Lung microvascular endothelial cell (primary cell): ENCODE data around the gene PLAC8. TPM values are rescaled to one million over a fixed set of nuclear protein-coding genes. Genes with fewer than 3 reads are reported as not detected.
"Not testable (repeated sequence)": the region's sequence is repeated elsewhere in the genome, so short reads cannot be mapped to it uniquely, and the experiment has no call there.

Experiments
- DNase-seq, 2 donors: peaks; one replicate each; pipeline versions ENCODE4 v3.0.0 to v3.0.0-alpha.2; 2010; ENCODE audit warnings: low read depth in 2 of 2
- total RNA-seq: library from RNA; depleted of rRNA; stranded (reverse); fragments of >200 nt; gene quantifications from 2 replicates; pipeline ENCODE4 v1.2.1, GENCODE V29; 2014

PLAC8 gene
- total RNA-seq, 1 donor from 2014 or later = 0.20 TPM

DNA sequence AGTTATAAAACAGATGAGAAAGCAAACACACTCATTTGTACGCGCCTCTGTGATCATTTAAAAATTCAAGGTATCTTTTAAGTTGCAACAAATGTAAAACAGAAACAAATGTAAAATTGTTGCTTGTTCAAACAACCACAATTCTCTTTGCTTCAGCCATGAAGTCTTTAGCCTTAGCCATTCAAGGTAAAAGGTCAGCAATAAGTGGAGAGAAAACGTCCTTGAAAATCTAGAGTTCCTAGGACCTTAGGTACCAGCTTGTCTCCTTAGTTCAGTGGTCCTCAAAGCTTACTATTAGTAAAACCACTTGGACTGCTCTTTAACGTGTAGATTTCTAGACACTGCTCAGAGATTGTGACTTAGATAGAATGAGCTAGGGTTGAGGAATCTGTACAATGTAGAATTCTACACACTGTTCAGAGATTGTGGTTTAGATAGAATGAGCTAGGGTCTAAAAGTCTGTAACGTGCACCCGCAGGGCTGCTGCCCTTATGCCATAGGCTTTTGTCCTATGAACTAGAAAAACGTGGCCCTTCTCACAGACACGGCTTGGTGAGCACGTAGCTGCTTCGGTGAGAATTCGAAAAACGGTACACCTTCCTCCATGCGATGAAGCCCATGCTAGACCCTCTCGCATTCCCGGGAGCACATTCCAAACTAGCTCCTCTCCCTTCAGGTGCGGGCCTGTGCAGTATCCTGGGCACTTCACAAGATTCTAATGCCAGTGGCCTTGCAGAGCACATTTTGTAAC lies 1.7 kb downstream of the PLAC8 start:
- DNase-seq = no peak

DNA sequence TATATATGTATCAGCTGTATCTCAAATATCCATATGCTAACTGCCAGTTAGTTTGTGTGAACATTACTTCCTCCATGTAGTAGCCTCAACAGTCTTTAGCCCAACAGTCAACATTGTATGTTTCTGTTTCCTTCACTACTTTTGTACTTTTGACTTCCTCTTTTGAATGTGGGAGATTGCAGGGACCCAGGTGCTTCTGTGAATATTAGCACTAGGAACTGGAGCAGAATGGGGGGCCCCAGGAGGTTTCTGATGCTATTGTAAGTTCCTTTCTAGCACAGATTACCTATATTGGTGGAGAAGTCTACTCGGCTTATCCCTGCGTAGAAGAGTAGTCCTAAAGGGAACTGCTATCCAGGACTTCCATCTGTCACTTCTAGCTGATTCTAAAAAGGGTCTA lies 2.3 kb downstream of the PLAC8 start:
- DNase-seq = no peak

GRCh38 chr4:83111751-83112141 lies 2.8 kb downstream of the PLAC8 start:
- DNase-seq = not testable (repeated sequence)

- no peak for DNase-seq
Measured at GRCh38 chr4:83110970-83111750, 3.4 kb downstream of the PLAC8 start.

GRCh38 chr4:83110223-83110945 lies 4.1 kb downstream of the PLAC8 start:
- peak; percentile 73 to 81 for DNase-seq

- peak; percentile 19 to 43 for DNase-seq
Measured at GRCh38 chr4:83109480-83110222, 4.9 kb downstream of the PLAC8 start.

DNA sequence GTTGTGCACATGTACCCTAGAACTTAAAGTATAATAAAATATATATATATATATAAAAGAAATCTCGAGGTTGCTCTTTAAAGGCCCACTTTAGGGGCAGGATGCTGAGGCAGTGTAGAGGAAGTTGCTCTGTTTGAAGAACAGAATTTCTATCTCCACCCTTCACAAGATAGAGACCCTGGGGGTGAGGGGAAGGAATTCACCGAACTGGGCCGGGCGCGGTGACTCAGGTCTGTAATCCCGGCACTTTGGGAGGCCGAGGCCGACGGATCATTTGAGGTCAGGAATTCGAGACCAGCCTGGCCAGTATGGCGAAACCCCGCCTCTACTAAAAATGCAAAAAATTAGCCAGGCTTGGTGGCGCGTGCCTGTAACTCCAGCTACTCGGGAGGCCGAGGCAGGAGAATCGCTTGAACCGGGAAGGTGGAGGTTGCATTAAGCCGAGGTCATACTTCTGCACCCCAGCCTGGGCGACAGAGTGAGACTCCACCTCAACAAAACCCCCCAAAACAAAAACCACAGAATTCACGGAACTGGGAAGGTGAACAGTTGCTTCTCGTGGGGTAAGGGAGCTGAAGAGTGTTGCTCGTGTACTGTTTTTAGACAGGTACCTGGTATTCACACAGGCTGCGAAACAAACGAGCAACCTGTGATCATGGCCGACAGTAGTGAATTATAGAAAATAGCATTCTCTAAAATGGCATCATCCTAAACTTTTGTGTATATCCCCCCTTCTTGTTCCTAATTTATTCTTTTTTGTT lies 6.2 kb downstream of the PLAC8 start:
- no peak for DNase-seq

DNA sequence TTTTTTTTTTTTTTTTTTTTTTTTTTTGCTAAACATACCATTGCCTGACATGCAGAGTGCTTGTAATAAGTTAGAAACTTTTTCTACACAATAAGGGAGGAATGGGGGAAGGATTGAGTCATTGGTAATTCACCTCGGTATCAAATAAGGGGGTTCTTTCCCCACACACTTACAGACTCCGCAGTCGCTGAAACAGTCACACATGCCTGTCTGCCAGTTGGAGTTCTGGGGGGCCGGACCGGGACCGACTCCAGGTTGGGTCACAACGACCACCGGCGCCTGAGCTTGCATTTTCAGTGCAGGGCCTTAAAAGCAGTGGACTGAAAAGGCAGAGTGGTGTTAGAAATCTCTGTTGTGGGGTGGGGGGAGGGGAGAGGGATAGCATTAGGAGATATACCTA lies 6.9 kb downstream of the PLAC8 start:
- DNase-seq = no peak

- no peak for DNase-seq
Measured at GRCh38 chr4:83104991-83105390, 9.5 kb downstream of the PLAC8 start.

DNA sequence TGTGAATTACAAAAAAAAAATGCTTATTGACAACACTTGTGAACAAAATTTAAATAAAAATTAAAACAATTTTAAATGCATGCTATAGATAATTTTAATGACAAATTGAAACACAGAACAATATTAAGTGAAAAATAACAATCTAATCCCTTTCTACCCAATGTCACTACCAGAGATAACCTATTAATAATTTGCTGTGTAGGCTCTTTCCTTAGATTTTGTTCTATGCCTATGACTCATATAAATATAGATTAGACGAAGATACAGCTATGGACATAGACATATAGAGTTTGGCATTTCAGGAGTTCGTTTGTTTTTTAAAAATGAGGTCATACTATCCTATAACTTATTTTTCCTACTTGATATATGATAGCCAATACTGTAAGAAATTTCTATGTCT lies 18.1 kb downstream of the PLAC8 start:
- DNase-seq = no peak

DNA sequence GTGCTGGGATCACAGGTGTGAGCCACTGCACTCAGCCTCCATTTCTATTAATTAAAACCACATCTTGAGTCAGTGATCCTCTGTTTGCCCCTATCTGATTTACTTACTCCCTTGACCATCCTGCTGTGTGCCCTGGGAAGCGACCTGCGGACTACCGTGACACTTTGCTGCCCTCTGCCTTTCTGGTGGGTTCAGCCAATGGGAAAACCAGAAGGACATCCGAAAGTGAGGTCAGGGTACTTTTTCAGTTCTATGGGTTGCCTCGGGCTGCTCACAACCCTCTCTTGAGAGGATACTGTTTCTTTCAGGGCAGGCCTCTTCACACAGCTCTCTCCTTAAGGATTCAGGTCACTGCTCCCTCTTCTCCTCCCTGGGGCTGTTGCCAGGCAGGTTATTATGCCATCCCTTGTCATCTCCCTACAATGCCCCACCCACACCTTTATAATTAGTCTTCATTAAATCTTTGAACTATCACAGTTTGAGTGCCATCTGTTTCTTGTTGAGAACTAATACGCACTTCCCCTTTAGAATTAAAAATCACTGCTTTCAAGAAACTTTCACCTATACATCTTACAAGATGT lies 21.4 kb downstream of the PLAC8 start:
- DNase-seq = no peak

- DNase-seq = no peak
Measured at GRCh38 chr4:83089410-83090157, 24.9 kb downstream of the PLAC8 start.

DNA sequence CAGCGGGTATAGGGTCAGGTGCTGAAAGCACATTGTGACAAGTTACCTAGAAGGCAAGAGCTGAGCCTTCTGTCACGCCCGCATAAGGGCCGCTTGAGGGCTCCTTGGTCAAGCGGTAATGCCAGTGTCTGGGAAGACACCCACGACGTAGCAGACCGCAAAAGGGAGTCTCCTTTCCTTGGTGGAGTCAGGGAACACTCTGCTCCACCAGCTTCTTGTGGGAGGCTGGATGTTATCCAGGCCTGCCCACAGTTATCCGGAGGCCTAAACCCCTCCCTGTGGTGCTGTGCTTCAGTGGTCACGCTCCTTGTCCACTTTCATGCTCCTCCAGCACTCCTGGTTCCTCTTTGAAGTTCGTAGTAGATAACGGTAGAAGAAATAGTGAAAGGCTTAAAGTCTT lies 29.6 kb downstream of the PLAC8 start:
- DNase-seq = not testable (repeated sequence)

DNA sequence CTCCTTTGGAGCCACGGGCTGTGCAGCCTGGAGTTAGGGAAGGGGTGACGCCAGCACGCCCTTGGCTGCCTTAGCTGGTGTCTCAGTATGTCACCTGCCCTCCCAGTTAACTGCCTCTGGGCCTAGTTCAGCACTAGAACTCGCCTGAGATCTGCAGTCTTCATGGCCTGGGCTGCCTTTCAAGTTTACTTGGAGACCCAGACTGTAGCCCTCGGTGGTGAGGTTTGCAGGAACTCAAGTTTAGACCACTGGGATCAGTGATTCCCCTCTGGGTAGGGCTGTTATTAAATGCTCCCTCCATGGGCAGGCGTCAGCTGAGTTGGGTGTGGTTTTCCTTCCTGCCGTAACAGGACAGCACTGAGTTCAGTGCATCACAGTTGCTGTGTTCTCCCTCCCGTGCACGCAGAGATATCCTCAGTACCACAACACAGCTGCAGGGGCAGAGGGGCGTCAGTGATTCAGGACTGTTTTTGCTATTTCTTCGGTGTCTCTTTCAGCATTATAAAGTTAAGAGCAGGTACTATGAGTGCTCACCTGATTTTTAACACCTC lies 30.5 kb downstream of the PLAC8 start:
- peak; percentile 45 to 84 for DNase-seq

- DNase-seq = peak; percentile 47 to 84
Measured at GRCh38 chr4:83082777-83083176, 31.8 kb downstream of the PLAC8 start.

GRCh38 chr4:83080561-83080960 lies 34.0 kb downstream of the PLAC8 start:
- no peak for DNase-seq

GRCh38 chr4:83075311-83076095 lies 39.0 kb downstream of the PLAC8 start:
- peak; percentile 72 to 79 for DNase-seq

DNA sequence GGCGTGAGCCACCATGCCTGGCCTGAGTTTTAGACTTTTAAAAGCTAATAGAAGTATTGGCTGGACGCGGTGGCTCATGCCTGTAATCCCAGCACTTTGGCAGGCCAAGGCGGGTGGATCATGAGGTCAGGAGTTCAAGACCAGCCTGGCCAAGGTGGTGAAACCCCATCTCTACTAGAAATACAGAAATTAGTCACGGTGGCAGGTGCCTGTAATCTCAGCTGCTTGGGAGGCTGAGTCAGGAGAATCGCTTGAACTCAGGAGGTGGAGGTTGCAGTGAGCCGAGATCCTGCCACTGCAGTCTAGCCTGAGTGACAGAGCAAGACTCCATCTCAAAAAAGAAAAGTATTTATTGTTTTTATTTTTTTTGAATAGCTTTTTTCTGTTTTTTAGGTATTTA lies 39.7 kb downstream of the PLAC8 start:
- DNase-seq = not testable (repeated sequence)
